Right renal cortex interstitium (tissue), 3 donors: Measurements from ENCODE around the gene ADGRF5. TPM values are rescaled to one million over a fixed set of nuclear protein-coding genes. Genes with fewer than 3 reads are reported as not detected.

Source experiments
- DNase-seq, 3 donors: peaks; one replicate each; pipeline ENCODE4 v3.0.0-alpha.2; 2013; ENCODE audit warnings: low read depth in 3 of 3, low spot score in 2 of 3
- polyA plus RNA-seq, 3 donors: library from polyadenylated mRNA; unstranded; fragments of 120-200 nt; gene quantifications; one replicate each; pipeline ENCODE4 v1.2.1, GENCODE V29; 2013; ENCODE audit not compliant: insufficient read length in 3 of 3

The ADGRF5 gene
- polyA plus RNA-seq, 3 donors, result 31.0 to 34.0 (median 32.4) TPM

GRCh38 chr6:46931416-46931815 is 9.7 kb upstream of the ADGRF5 start:
- no peak for DNase-seq

DNA sequence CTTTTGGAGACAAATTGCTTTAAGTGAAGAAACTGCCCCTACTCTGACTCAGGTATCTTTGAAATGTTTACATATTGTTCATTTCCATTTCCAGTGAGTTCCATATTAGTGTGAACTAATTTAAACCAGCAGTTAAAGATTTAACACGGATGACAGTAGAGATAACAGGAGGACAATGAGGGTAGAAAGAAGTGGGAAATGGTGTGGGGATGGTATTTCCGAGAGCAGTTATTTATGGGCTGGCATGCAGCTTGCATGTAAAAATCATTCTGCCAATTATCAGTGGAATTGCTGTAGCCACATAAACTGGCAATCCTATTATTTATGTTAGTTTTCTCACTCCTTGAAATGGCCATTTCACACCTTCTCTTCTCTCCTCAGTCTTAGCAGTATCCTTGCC is 8.6 kb upstream of the ADGRF5 start:
- DNase-seq, result no peak

GRCh38 chr6:46927066-46927465 is 5.3 kb upstream of the ADGRF5 start:
- no peak for DNase-seq

GRCh38 chr6:46926481-46926880 is 4.7 kb upstream of the ADGRF5 start:
- DNase-seq, result no peak

- DNase-seq, result no peak
Measured at GRCh38 chr6:46925563-46926253, 4.0 kb upstream of the ADGRF5 start.

GRCh38 chr6:46923476-46923875 is 1.7 kb upstream of the ADGRF5 start:
- no peak for DNase-seq

- no peak for DNase-seq
Measured at GRCh38 chr6:46921059-46921458, 679 bp downstream of the ADGRF5 start.

- DNase-seq, result no peak
Measured at GRCh38 chr6:46918806-46919205, 2.9 kb downstream of the ADGRF5 start.

DNA sequence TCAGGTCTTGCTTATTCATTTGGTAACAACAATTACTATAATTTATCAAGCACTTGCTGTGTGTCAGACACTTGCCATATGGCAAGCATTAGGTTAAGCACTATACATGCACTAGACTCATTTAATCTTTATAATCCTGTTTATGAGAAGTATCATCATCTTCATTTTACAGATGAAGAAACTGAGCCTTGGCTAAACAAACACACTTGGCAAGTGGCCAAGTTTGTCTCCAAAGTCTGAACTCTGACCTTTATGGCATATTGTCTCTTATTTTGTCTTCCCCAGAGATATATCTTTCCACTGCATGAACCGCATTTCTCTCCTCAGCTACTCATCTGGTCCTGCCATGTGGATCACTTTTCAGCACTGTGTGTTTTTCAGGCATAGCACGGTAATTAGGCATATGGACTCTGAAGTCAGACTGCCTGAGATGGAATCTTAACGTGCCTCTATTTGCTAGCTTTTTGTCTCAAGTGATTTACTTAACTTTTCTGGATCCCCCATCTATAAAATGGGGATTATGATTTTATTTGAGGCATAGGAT is 4.7 kb downstream of the ADGRF5 start:
- DNase-seq, result no peak

- no peak for DNase-seq
Measured at GRCh38 chr6:46915866-46916265, 5.9 kb downstream of the ADGRF5 start.

- DNase-seq, result no peak
Measured at GRCh38 chr6:46915380-46915779, 6.4 kb downstream of the ADGRF5 start.

DNA sequence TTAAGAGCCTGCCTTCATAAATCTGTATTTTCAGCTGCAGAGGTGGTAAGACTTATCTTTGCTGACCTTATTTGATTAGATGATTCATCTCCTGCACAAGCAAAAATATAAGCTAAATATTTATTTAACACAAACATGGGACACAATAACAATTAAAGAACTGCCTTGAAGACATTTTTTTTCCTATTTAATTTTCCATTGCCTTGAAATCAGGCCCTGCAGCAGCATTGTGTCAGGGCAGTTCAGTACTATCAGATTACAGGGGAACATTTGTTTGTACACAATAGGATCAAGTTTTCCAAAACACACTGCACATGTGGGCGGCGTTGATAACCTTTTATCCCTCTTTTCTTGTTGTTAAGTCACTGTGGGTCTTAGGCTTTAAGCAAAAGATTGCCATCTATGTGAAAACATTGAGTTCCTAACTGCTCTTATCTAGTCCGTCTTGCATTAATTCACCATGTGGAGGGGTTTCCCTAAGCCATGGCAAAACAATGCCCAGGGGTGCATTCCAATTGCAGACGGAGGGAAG is 7.4 kb downstream of the ADGRF5 start:
- DNase-seq, result no peak

DNA sequence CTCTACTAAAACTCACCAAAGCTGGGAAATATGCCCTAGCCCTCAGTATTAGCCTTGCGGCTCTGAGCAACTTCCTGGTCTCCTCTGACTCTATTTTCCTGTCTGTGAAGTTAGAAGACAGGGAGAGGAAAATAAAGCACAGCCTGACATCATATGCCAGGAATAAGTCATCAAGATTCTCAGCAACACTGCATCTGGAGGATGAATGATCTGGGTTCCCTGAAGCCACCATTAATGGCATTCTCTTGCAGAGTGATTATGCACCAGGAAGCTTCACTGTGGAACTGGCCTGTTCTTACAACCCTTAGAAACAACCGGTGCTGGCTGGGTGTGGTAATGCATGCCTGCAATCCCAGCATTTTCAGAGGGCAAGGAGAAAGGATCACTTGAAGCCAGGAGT is 12.4 kb downstream of the ADGRF5 start:
- DNase-seq, result no peak

DNA sequence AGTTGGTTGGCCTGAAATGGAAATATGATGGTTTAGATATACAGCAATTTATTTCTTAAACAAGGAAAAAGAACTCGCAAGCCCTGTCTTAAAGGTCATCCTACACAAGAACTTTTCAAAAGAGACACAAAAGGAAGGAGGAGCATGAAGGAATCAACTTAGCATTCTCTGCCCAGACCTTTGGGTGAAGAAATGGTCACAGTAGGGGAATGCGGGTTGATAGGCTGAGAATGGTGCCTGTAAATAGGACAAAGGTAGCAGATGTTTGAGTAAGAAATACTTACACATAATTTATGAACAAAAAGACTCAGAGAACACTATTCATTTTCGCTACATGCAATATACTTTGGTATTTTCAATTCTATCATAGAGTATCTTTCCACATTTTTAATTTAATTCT is 15.0 kb downstream of the ADGRF5 start:
- DNase-seq, result no peak

DNA sequence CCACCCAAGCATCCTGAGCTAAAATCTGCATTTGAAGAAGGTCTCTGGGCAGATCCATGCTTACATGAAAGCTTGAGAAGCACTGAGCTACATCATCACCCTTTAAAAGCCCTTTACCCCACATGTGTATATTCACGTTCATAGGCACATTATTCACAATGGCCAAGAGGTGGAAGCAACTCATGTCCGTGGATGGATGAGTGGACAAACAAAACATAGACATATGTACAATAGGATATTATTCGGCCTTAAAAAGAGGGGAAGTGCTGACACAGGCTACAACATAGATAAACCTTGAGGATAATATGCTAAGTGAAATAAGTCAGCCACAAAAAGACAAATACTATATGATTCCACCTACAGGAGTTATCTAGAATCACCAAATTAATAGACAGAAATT is 17.6 kb downstream of the ADGRF5 start:
- no peak for DNase-seq

GRCh38 chr6:46903175-46903574 is 18.6 kb downstream of the ADGRF5 start:
- no peak for DNase-seq

- DNase-seq, result no peak
Measured at GRCh38 chr6:46901882-46902314, 19.8 kb downstream of the ADGRF5 start.

GRCh38 chr6:46900266-46900665 is 21.5 kb downstream of the ADGRF5 start:
- no peak for DNase-seq

DNA sequence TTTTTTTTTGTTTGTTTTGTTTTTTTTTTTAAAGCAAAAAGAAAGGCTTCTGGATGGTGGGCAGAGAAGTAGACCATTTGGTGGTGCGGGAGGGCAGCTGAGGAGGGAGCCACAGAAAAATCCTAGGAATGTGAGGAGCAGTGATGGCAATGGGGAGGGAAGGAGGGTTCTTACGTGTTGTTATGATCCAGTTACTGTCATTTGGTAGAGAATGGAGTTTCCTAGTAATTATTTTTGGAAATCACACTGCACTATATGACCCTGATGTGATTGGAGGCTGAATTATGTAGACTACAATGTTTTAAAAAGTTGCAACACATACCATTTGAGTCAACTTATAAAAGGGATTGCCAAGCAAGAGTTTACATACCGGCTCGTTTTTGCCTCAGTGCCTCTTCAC is 22.1 kb downstream of the ADGRF5 start:
- no peak for DNase-seq

- no peak for DNase-seq
Measured at GRCh38 chr6:46898006-46898405, 23.7 kb downstream of the ADGRF5 start.

DNA sequence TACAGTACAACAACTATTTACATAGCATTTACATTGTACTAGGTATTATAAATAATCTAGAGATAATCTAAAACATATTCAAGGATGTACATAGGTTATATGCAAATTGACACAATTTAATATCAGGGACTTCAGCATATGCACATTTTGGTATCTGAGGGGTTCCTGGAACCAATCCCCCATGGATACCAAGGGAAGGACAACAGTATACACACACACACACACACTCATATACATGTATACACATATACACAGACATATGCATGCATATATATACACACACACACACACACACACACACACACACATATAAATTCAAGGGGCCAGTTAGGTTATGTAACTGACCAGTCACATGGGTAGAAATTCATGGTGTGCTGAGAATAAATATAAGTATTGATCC is 24.9 kb downstream of the ADGRF5 start:
- no peak for DNase-seq

DNA sequence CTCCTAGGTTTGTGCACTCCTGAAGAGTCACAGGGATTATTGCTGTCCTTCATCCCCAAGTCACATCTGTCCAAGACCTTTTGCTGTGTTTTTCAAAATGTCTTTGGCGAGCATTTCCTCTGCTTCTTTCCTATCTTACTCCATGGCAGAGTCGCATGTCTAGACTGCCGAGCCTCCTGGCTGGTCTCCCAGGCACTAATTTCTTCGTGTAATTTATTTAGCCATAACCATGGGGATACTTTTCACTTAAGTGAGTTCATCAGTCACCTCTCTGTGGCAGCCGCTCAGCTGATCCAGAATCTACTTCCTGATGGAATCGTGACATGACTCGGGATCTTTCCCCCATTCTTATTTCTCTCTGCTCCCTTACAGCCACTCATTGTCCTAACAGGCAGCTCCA is 25.8 kb downstream of the ADGRF5 start:
- DNase-seq, result no peak

DNA sequence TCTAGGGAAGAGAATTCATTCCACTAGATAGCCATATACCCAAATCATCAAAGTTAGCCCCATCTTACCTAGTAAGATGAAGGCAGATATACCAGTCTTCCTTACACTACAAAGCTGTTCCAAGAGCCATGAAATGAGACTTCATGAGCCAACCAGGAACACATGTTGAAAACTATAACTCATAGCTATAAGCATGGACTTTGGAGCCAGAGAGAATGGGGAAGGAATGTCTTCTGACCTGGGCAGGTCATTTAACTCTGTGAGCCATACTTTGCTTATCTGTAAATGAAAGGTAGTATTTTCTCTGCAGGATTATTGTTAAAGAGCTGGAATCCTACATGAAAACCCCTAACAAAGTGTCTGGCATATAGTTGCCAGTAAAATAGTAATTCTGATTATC is 27.3 kb downstream of the ADGRF5 start:
- DNase-seq, result no peak
